Activated naive CD4-positive, alpha-beta T cell treated with anti-CD3 and anti-CD28 coated beads, Interleukin-2, amount 10 ng/mL, durations not matched to agents 7 days and 5 days (primary cell): Measurements from ENCODE around the gene STK32A.

Experiments used
- CTCF ChIA-PET: fragments of 350-600 bp; sonication (Branson Sonifier 250); formaldehyde crosslinking; loops from one replicate; lab custom pipeline; 2021; ENCODE audit warnings: antibody characterized with exemption; lab: Charles Lee
- DNase-seq: peaks from one replicate; pipeline ENCODE4 v3.0.0-alpha.2; 2020
- H3K27ac Mint-ChIP-seq: one replicate; pipeline ENCODE4 v1.8.0; 2021; ENCODE audit warnings: mild to moderate bottlenecking, moderate library complexity, mixed read lengths
- H3K27me3 Mint-ChIP-seq: one replicate; pipeline ENCODE4 v1.8.0; 2021; ENCODE audit warnings: mild to moderate bottlenecking, mixed read lengths
- H3K36me3 Mint-ChIP-seq: one replicate; pipeline ENCODE4 v1.8.0; 2021; ENCODE audit warnings: mixed read lengths
- H3K4me1 Mint-ChIP-seq: one replicate; pipeline ENCODE4 v1.8.0; 2021; ENCODE audit warnings: mixed read lengths
- H3K4me3 Mint-ChIP-seq: one replicate; pipeline ENCODE4 v1.8.0; 2021; ENCODE audit warnings: mild to moderate bottlenecking, moderate library complexity, mixed read lengths
- H3K9me3 Mint-ChIP-seq: one replicate; pipeline ENCODE4 v1.8.0; 2021; ENCODE audit warnings: mixed read lengths

STK32A gene

GRCh38 chr5:147400881-147401280 is 166.1 kb downstream of the STK32A start:
- CTCF ChIA-PET: no interaction called here
- H3K4me3 Mint-ChIP-seq: no peak overlapping the region
- DNase-seq: no peak
- no peaks in the 10 kb centered on the region for H3K36me3 Mint-ChIP-seq
- no peaks in the 10 kb centered on the region for H3K27me3 Mint-ChIP-seq
- no peaks in the 10 kb centered on the region for H3K4me1 Mint-ChIP-seq
- no peaks in the 10 kb centered on the region for H3K9me3 Mint-ChIP-seq
- H3K27ac Mint-ChIP-seq: no peak overlapping the region

- CTCF ChIA-PET: no interaction called here
- Mint-ChIP-seq H3K27ac (no peak overlapping the region), H3K9me3 (no peaks in the 10 kb centered on the region), H3K36me3 (no peaks in the 10 kb centered on the region), H3K4me3 (no peak overlapping the region), H3K4me1 (no peaks in the 10 kb centered on the region), H3K27me3 (no peaks in the 10 kb centered on the region)
- no peak for DNase-seq
Observed at GRCh38 chr5:147403651-147404640, 169.1 kb downstream of the STK32A start.

GRCh38 chr5:147404706-147405105 is 169.9 kb downstream of the STK32A start:
- H3K9me3 Mint-ChIP-seq: no peaks in the 10 kb centered on the region
- H3K4me3 Mint-ChIP-seq: no peak overlapping the region
- CTCF ChIA-PET: no interaction called here
- no peak overlapping the region for H3K27ac Mint-ChIP-seq
- H3K36me3 Mint-ChIP-seq: no peaks in the 10 kb centered on the region
- H3K4me1 Mint-ChIP-seq: no peaks in the 10 kb centered on the region
- no peaks in the 10 kb centered on the region for H3K27me3 Mint-ChIP-seq
- DNase-seq: no peak

- Mint-ChIP-seq H3K4me1 (no peaks in the 10 kb centered on the region), H3K27me3 (no peaks in the 10 kb centered on the region), H3K9me3 (no peaks in the 10 kb centered on the region), H3K27ac (no peak overlapping the region), H3K4me3 (no peak overlapping the region), H3K36me3 (no peaks in the 10 kb centered on the region)
- CTCF ChIA-PET: no interaction called here
- DNase-seq: no peak
Observed at GRCh38 chr5:147406636-147407035, 171.8 kb downstream of the STK32A start.

- no peaks in the 10 kb centered on the region for H3K36me3 Mint-ChIP-seq
- DNase-seq: no peak
- no peaks in the 10 kb centered on the region for H3K27me3 Mint-ChIP-seq
- H3K4me1 Mint-ChIP-seq: no peaks in the 10 kb centered on the region
- no peak overlapping the region for H3K4me3 Mint-ChIP-seq
- CTCF ChIA-PET: no interaction called here
- H3K27ac Mint-ChIP-seq: no peak overlapping the region
- no peaks in the 10 kb centered on the region for H3K9me3 Mint-ChIP-seq
Observed at GRCh38 chr5:147407094-147407681, 172.4 kb downstream of the STK32A start.

- DNase-seq: no peak
- CTCF ChIA-PET: no interaction called here
- H3K4me3 Mint-ChIP-seq: no peak overlapping the region
- H3K9me3 Mint-ChIP-seq: no peaks in the 10 kb centered on the region
- no peak overlapping the region for H3K27ac Mint-ChIP-seq
- H3K36me3 Mint-ChIP-seq: no peaks in the 10 kb centered on the region
- no peaks in the 10 kb centered on the region for H3K27me3 Mint-ChIP-seq
- H3K4me1 Mint-ChIP-seq: no peaks in the 10 kb centered on the region
Observed at GRCh38 chr5:147408980-147409379, 174.2 kb downstream of the STK32A start.

- Mint-ChIP-seq H3K9me3 (no peaks in the 10 kb centered on the region), H3K27ac (no peak overlapping the region), H3K27me3 (no peaks in the 10 kb centered on the region), H3K4me1 (no peaks in the 10 kb centered on the region), H3K4me3 (no peak overlapping the region), H3K36me3 (no peaks in the 10 kb centered on the region)
- no peak for DNase-seq
- CTCF ChIA-PET: no interaction called here
Observed at GRCh38 chr5:147410496-147411358, 175.9 kb downstream of the STK32A start.

GRCh38 chr5:147411359-147412319 is 176.8 kb downstream of the STK32A start:
- H3K4me1 Mint-ChIP-seq: no peaks in the 10 kb centered on the region
- H3K27ac Mint-ChIP-seq: no peak overlapping the region
- no peaks in the 10 kb centered on the region for H3K36me3 Mint-ChIP-seq
- no peak for DNase-seq
- H3K9me3 Mint-ChIP-seq: no peaks in the 10 kb centered on the region
- H3K27me3 Mint-ChIP-seq: no peaks in the 10 kb centered on the region
- H3K4me3 Mint-ChIP-seq: no peak overlapping the region
- CTCF ChIA-PET: interaction anchor here (0.6 kb wide), 1 partner anchor 165 kb away, joined by 4 read pairs; no protein-coding TSS in a partner anchor

- H3K36me3 Mint-ChIP-seq: no peaks in the 10 kb centered on the region
- CTCF ChIA-PET: no interaction called here
- no peak overlapping the region for H3K4me3 Mint-ChIP-seq
- no peaks in the 10 kb centered on the region for H3K27me3 Mint-ChIP-seq
- H3K4me1 Mint-ChIP-seq: no peaks in the 10 kb centered on the region
- H3K27ac Mint-ChIP-seq: no peak overlapping the region
- H3K9me3 Mint-ChIP-seq: no peaks in the 10 kb centered on the region
- DNase-seq: no peak
Observed at GRCh38 chr5:147412561-147412960, 177.7 kb downstream of the STK32A start.

GRCh38 chr5:147413266-147413665 is 178.4 kb downstream of the STK32A start:
- Mint-ChIP-seq H3K27ac (no peak overlapping the region), H3K9me3 (no peaks in the 10 kb centered on the region), H3K36me3 (no peaks in the 10 kb centered on the region), H3K27me3 (no peaks in the 10 kb centered on the region), H3K4me3 (no peak overlapping the region), H3K4me1 (no peaks in the 10 kb centered on the region)
- CTCF ChIA-PET: no interaction called here
- no peak for DNase-seq

- Mint-ChIP-seq H3K4me3 (no peak overlapping the region), H3K27ac (no peak overlapping the region), H3K9me3 (no peaks in the 10 kb centered on the region), H3K36me3 (no peaks in the 10 kb centered on the region), H3K4me1 (no peaks in the 10 kb centered on the region), H3K27me3 (no peaks in the 10 kb centered on the region)
- CTCF ChIA-PET: no interaction called here
- no peak for DNase-seq
Observed at GRCh38 chr5:147415651-147416050, 180.8 kb downstream of the STK32A start.

GRCh38 chr5:147417135-147417813 is 182.4 kb downstream of the STK32A start:
- Mint-ChIP-seq H3K27me3 (no peaks in the 10 kb centered on the region), H3K4me3 (no peak overlapping the region), H3K27ac (no peak overlapping the region), H3K4me1 (no peaks in the 10 kb centered on the region), H3K9me3 (no peaks in the 10 kb centered on the region), H3K36me3 (no peaks in the 10 kb centered on the region)
- CTCF ChIA-PET: no interaction called here
- no peak for DNase-seq

GRCh38 chr5:147418613-147419012 is 183.8 kb downstream of the STK32A start:
- Mint-ChIP-seq H3K4me1 (no peaks in the 10 kb centered on the region), H3K36me3 (no peaks in the 10 kb centered on the region), H3K4me3 (no peak overlapping the region), H3K27ac (no peak overlapping the region), H3K27me3 (no peaks in the 10 kb centered on the region), H3K9me3 (no peaks in the 10 kb centered on the region)
- CTCF ChIA-PET: no interaction called here
- no peak for DNase-seq
